GM23248 (cell line): Measurements from ENCODE around the gene RBM34. TPM values are rescaled to one million over a fixed set of nuclear protein-coding genes. Genes with fewer than 3 reads are reported as not detected.

ENCODE experiments used
- DNase-seq: peaks from one replicate; pipeline ENCODE4 v3.0.0-alpha.2; 2015
- H2AFZ ChIP-seq: fragments of 200-600 bp; sonication (generic); 2 replicates; pipeline ENCODE4 v1.6.1; 2016; ENCODE audit warnings: antibody characterized with exemption
- H3F3A ChIP-seq: fragments of 200-600 bp; sonication (generic); 2 replicates; pipeline ENCODE4 v1.6.1; 2016; ENCODE audit warnings: mild to moderate bottlenecking, antibody characterized with exemption, mixed run types; ENCODE audit not compliant: insufficient read depth
- H3K27ac ChIP-seq: fragments of 200-600 bp; sonication (generic); 2 replicates; pipeline ENCODE4 v1.5.1; 2016; ENCODE audit warnings: mild to moderate bottlenecking
- H3K27me3 ChIP-seq: fragments of 200-600 bp; sonication (generic); replicated peaks from 2 replicates; pipeline ENCODE4 v1.6.1; 2016; ENCODE audit warnings: mild to moderate bottlenecking; ENCODE audit not compliant: insufficient read depth
- H3K36me3 ChIP-seq: fragments of 200-600 bp; sonication (generic); 2 replicates; pipeline ENCODE4 v1.6.1; 2016; ENCODE audit warnings: low read depth, mild to moderate bottlenecking
- H3K4me1 ChIP-seq: fragments of 200-600 bp; sonication (generic); 2 replicates; pipeline ENCODE4 v1.6.1; 2016; ENCODE audit warnings: mild to moderate bottlenecking; ENCODE audit not compliant: insufficient read depth
- H3K4me2 ChIP-seq: fragments of 200-600 bp; sonication (generic); one replicate; pipeline ENCODE4 v1.6.1; 2016; ENCODE audit warnings: mild to moderate bottlenecking; ENCODE audit not compliant: unreplicated experiment
- H3K4me3 ChIP-seq: fragments of 200-600 bp; sonication (generic); 2 replicates; pipeline ENCODE4 v1.5.1; 2016; ENCODE audit warnings: mild to moderate bottlenecking
- H3K79me2 ChIP-seq: fragments of 200-600 bp; sonication (generic); 2 replicates; pipeline ENCODE4 v1.6.1; 2016; ENCODE audit warnings: mild to moderate bottlenecking; ENCODE audit not compliant: insufficient read depth
- H3K9ac ChIP-seq: fragments of 200-600 bp; sonication (generic); 2 replicates; pipeline ENCODE4 v1.6.1; 2016; ENCODE audit warnings: mild to moderate bottlenecking
- H3K9me2 ChIP-seq: fragments of 200-600 bp; sonication (generic); 2 replicates; pipeline ENCODE4 v1.6.1; 2016; ENCODE audit warnings: mixed run types, mild to moderate bottlenecking, moderate library complexity; ENCODE audit not compliant: insufficient read depth
- H3K9me3 ChIP-seq: fragments of 200-600 bp; sonication (generic); one replicate; pipeline ENCODE4 v1.6.1; 2017; ENCODE audit warnings: low read depth
- H4K20me1 ChIP-seq: fragments of 200-600 bp; sonication (generic); 2 replicates; pipeline ENCODE4 v1.6.0; 2016; ENCODE audit not compliant: insufficient read depth
- EZH2 ChIP-seq: fragments of 200-600 bp; sonication (generic); IDR thresholded peaks from 2 replicates; pipeline ENCODE4 v1.6.1; 2018; ENCODE audit warnings: antibody characterized with exemption, mild to moderate bottlenecking; ENCODE audit not compliant: insufficient read depth, poor library complexity, severe bottlenecking
- EZH2phosphoT487 ChIP-seq: fragments of 200-600 bp; sonication (generic); IDR thresholded peaks from 2 replicates; pipeline ENCODE4 v1.6.1; 2018; ENCODE audit warnings: antibody characterized with exemption, moderate library complexity, mild to moderate bottlenecking, low read depth; ENCODE audit not compliant: insufficient read depth
- WGBS, 2 experiments: methylation state at CpG; one replicate each; pipeline ENCODE4 v1.1.6; 2015 to 2017; ENCODE audit warnings: low lambda C conversion rate in 2 of 2, low coverage in 1 of 2; ENCODE audit errors: missing lambda C conversion rate in 2 of 2; 5-methylcytosine and 5-hydroxymethylcytosine counted together
- in situ Hi-C: fragments of 300-500 bp; cut with MboI; formaldehyde crosslinking; loops from 2 replicates; pipeline ENCODE4 v1.15.0; 2020
- polyA plus RNA-seq: library from polyadenylated mRNA; unstranded; fragments of >200 nt; fragmentation: Nextera tagmentation; extraction: Ambion mirVana; gene quantifications from 2 replicates; pipeline ENCODE4 v1.2.1, GENCODE V29; 2016
- total RNA-seq: library from RNA; depleted of rRNA; stranded (reverse); fragments of >200 nt; shearing (Covaris generic); gene quantifications from 2 replicates; pipeline ENCODE4 v1.2.3, GENCODE V29; 2014

Gene RBM34
- total and polyA plus RNA-seq, 2 experiments from 2014 or later: 53.6 to 79.3 TPM

GRCh38 chr1:235139315-235139714 is 21.7 kb downstream of the RBM34 start:
- peaks cover 45% of the 10 kb centered on the region for H3K36me3 ChIP-seq
- H3K27me3 ChIP-seq: no peaks in the 10 kb centered on the region
- TF ChIP-seq EZH2phosphoT487 (no peak), EZH2 (no peak)
- no peak overlapping the region for H3K4me2 ChIP-seq
- H4K20me1 ChIP-seq: no peaks in the 10 kb centered on the region
- no peak for DNase-seq
- no peaks in the 10 kb centered on the region for H3K4me1 ChIP-seq
- in situ Hi-C loops: no loop called here
- peaks cover 12% of the 10 kb centered on the region for H3F3A ChIP-seq
- WGBS, 2 experiments: 90 to 94% methylated on average over 5 of the region's 5 CpGs
- H3K27ac ChIP-seq: no peak overlapping the region
- H2AFZ ChIP-seq: no peak overlapping the region
- H3K9me2 ChIP-seq: no peaks in the 10 kb centered on the region
- H3K4me3 ChIP-seq: no peak overlapping the region
- no peak overlapping the region for H3K9ac ChIP-seq
- H3K9me3 ChIP-seq: no peaks in the 10 kb centered on the region
- H3K79me2 ChIP-seq: peaks cover 51% of the 10 kb centered on the region

DNA sequence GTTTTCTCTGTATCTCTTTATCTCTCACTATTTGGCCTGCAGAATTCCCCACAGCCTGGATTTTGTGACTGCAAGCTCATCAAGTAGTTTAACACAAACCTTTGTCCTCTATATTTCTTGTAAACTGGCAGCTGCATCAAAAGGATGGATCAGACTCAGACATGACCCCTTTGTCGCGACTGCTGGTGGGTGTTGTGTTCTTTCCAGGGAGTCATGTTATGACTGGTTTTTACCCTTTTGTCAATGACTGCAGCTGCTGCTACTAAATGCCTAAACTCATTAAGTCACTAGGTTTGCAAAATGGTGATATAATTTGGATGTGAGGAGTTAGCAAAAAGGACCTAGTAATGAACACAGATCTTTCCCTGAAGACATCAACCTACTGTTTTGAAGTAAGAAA is 22.2 kb downstream of the RBM34 start:
- WGBS, 2 experiments: 88% methylated on average over 2 of the region's 2 CpGs
- Histone ChIP-seq H3K4me1 (no peaks in the 10 kb centered on the region), H3K9me2 (no peaks in the 10 kb centered on the region), H3K9me3 (no peaks in the 10 kb centered on the region), H3F3A (peaks cover 12% of the 10 kb centered on the region), H4K20me1 (no peaks in the 10 kb centered on the region), H3K4me3 (no peak overlapping the region), H3K79me2 (peaks cover 46% of the 10 kb centered on the region), H3K36me3 (peaks cover 46% of the 10 kb centered on the region), H3K4me2 (no peak overlapping the region), H2AFZ (no peak overlapping the region), H3K27me3 (no peaks in the 10 kb centered on the region), H3K27ac (no peak overlapping the region), H3K9ac (no peak overlapping the region)
- DNase-seq: no peak
- in situ Hi-C loops: no loop called here
- no peak for TF ChIP-seq EZH2
- no peak for TF ChIP-seq EZH2phosphoT487

DNA sequence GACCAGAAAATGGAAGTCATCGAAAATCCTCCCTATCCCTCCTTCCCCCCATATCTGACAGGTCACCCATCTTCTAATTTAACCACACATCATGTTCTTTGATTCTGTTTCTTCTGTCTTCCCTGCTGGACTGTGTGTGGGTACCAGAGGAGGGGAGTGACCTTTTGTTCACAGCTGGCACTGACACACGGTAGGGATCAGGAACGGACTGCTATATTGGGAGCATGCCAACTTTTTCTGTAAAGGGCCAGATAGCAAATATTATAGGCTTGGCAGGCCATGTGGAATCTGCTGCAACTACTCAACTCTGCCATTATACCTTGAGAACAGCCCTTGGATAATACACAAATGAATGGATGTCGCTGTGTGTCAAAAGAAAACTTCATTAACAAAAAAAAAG is 24.9 kb downstream of the RBM34 start:
- DNase-seq: no peak
- no peak for TF ChIP-seq EZH2phosphoT487
- TF ChIP-seq EZH2: no peak
- Histone ChIP-seq H3K4me2 (no peak overlapping the region), H2AFZ (no peak overlapping the region), H3K4me1 (no peaks in the 10 kb centered on the region), H3K36me3 (peaks cover 34% of the 10 kb centered on the region), H3K9me2 (no peaks in the 10 kb centered on the region), H3F3A (peaks cover 29% of the 10 kb centered on the region), H4K20me1 (no peaks in the 10 kb centered on the region), H3K27me3 (no peaks in the 10 kb centered on the region), H3K9me3 (no peaks in the 10 kb centered on the region), H3K4me3 (no peak overlapping the region), H3K9ac (no peak overlapping the region), H3K79me2 (peaks cover 21% of the 10 kb centered on the region; the same call in 1 of the 2 replicates), H3K27ac (no peak overlapping the region)
- WGBS, 2 experiments: 58% methylated on average over 4 of the region's 4 CpGs
- in situ Hi-C loops: no loop called here

- H2AFZ ChIP-seq: no peak overlapping the region
- 96 to 97% methylated on average over 12 of the region's 12 CpGs for WGBS, 2 experiments
- peaks cover 39% of the 10 kb centered on the region for H3F3A ChIP-seq
- no peaks in the 10 kb centered on the region for H3K9me3 ChIP-seq
- no peaks in the 10 kb centered on the region for H3K27me3 ChIP-seq
- in situ Hi-C loops: no loop called here
- H3K9me2 ChIP-seq: no peaks in the 10 kb centered on the region
- peaks cover 15% of the 10 kb centered on the region; the same call in 1 of the 2 replicates for H3K79me2 ChIP-seq
- no peak for DNase-seq
- peaks cover 33% of the 10 kb centered on the region for H3K36me3 ChIP-seq
- H3K4me1 ChIP-seq: no peaks in the 10 kb centered on the region
- no peak overlapping the region for H3K4me2 ChIP-seq
- no peak overlapping the region for H3K27ac ChIP-seq
- H3K9ac ChIP-seq: no peak overlapping the region
- TF ChIP-seq EZH2phosphoT487: no peak
- no peak for TF ChIP-seq EZH2
- no peaks in the 10 kb centered on the region for H4K20me1 ChIP-seq
- H3K4me3 ChIP-seq: no peak overlapping the region
Measured at GRCh38 chr1:235134171-235134570, 26.9 kb downstream of the RBM34 start.

DNA sequence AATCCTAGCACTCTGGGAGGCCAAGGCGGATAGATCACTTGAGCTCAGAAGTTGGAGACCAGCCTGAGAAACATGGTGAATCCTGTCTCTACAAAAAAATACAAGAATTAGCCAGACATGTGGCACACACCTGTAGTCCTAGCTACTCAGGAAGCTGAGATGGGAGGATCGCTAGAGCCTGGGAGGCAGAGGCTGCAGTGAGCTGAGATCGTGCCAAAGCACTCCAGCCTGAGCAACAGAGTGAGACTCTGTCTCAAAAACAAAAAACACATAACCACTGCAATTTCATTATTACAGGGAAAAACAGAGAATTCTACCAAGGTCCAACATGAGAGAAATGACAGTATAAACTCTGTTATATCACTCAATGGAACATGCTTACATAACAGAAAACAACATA is 28.0 kb downstream of the RBM34 start:
- H3K9ac ChIP-seq: no peak overlapping the region
- H2AFZ ChIP-seq: no peak overlapping the region
- no peak overlapping the region for H3K4me2 ChIP-seq
- H3K4me1 ChIP-seq: no peaks in the 10 kb centered on the region
- no peaks in the 10 kb centered on the region for H3K27me3 ChIP-seq
- no peaks in the 10 kb centered on the region for H3K9me2 ChIP-seq
- peaks cover 10% of the 10 kb centered on the region for H3K79me2 ChIP-seq
- no peaks in the 10 kb centered on the region for H3K9me3 ChIP-seq
- H4K20me1 ChIP-seq: no peaks in the 10 kb centered on the region
- no peak overlapping the region for H3K4me3 ChIP-seq
- 44 to 50% methylated on average over 3 of the region's 3 CpGs for WGBS, 2 experiments
- no peak for TF ChIP-seq EZH2
- no peak for TF ChIP-seq EZH2phosphoT487
- H3K36me3 ChIP-seq: peaks cover 30% of the 10 kb centered on the region
- DNase-seq: no peak
- H3F3A ChIP-seq: peaks cover 41% of the 10 kb centered on the region
- H3K27ac ChIP-seq: no peak overlapping the region
- in situ Hi-C loops: no loop called here
